Measurements from ENCODE around the gene KCNAB2. TPM values are rescaled to one million over a fixed set of nuclear protein-coding genes. Genes with fewer than 3 reads are reported as not detected.

The KCNAB2 gene
- total RNA-seq, 1 donor from 2014 or later: 3.3 TPM

DNA sequence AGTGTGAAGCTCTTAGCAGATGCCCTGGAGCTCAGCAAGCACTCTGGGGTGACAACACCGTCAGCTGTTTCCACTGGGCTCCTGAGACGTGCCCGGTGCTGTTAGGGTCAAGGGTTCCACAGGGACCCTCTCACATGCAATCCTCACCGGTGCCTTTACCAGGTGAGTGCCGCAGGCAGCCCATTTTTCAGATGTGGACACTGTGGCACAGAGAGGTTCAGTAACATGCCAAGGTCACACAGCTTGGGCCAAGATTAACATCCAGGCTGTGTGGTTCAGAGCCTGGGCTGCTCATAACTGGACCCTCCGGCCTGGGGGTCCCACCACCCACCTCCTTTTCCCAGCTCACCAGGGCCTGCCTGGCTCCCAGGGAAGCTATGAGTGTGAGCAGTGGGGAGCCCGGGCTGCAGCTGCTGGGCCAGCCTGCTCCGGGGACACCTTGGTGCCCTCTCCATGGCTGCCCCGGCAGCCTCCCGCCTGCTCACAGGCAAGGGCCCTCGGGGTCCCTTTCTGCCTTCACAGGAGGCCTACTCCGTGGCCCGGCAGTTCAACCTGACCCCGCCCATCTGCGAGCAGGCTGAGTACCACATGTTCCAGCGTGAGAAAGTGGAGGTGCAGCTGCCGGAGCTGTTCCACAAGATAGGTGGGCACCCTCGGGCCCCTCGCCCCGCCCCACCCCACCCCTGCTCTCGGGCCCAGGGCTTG lies 49.3 kb downstream of the KCNAB2 start:
- TF ChIP-seq CTCF (conservative IDR thresholded peaks at IDR 0.05; ENCODE audit: low read depth, low read length): no peak

GRCh38 chr1:6095511-6096242 lies 50.0 kb downstream of the KCNAB2 start:
- no peak for DNase-seq (ENCODE audit: low read depth)
- no peak overlapping the region for H3K4me3 ChIP-seq (ENCODE audit: low read depth, low read length)
- TF ChIP-seq CTCF (conservative IDR thresholded peaks at IDR 0.05; ENCODE audit: low read depth, low read length): no peak

More for the DNA sequence above, 49.3 kb downstream of the KCNAB2 start:
- no peak overlapping the region for H3K4me3 ChIP-seq (ENCODE audit: low read depth, low read length)
- DNase-seq (ENCODE audit: low read depth): no peak

- no peak for DNase-seq (ENCODE audit: low read depth)
- no peak overlapping the region for H3K4me3 ChIP-seq (ENCODE audit: low read depth, low read length)
- no peak for TF ChIP-seq CTCF (conservative IDR thresholded peaks at IDR 0.05; ENCODE audit: low read depth, low read length)
These were observed 50.8 kb downstream of the KCNAB2 start for GRCh38 chr1:6096243-6097116.

DNA sequence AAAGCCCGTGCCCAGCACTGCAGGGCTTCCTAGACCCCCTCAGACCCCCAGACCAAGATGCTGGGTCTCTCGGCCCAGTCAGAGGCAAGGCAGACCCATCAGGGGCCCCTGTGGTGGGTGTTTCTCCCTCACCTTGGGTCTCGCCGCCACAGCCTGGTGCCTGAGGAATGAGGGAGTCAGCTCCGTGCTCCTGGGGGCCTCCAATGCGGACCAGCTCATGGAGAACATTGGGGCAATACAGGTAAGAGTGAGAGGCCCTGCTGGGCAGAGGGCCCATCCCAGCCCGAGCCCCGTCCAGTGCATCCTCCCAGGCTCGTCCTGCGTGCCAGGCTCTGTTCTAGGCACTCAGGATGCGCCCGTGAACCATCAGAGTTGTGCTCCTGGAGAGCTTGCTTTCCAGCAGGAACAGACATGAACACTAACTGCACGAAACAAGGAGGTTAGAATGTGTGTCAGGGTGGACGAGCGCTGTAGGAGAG lies 51.5 kb downstream of the KCNAB2 start:
- DNase-seq (ENCODE audit: low read depth): no peak
- TF ChIP-seq CTCF (conservative IDR thresholded peaks at IDR 0.05; ENCODE audit: low read depth, low read length): no peak
- no peak overlapping the region for H3K4me3 ChIP-seq (ENCODE audit: low read depth, low read length)

DNA sequence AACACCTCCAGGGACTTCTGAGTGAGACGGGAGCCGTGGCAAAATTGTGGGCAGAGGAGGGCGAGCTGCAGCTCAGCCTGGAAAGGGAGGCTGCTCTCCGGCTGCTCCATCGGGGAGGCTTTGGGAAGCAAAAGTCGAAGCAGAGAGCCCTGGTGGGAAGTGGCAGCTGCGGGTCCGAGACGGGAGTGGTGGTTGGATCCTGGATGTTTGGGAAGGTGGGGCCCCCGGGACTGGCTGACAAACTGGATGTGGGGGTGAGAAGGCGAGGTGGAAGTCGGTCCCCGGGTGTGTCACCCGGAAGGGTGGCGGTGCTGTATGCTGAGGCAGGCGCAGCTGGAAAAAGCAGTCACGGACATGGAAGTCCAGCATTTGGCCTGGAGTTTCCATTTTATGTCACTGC lies 52.1 kb downstream of the KCNAB2 start:
- no peak for DNase-seq (ENCODE audit: low read depth)
- no peak for TF ChIP-seq CTCF (conservative IDR thresholded peaks at IDR 0.05; ENCODE audit: low read depth, low read length)
- H3K4me3 ChIP-seq (ENCODE audit: low read depth, low read length): no peak overlapping the region

DNA sequence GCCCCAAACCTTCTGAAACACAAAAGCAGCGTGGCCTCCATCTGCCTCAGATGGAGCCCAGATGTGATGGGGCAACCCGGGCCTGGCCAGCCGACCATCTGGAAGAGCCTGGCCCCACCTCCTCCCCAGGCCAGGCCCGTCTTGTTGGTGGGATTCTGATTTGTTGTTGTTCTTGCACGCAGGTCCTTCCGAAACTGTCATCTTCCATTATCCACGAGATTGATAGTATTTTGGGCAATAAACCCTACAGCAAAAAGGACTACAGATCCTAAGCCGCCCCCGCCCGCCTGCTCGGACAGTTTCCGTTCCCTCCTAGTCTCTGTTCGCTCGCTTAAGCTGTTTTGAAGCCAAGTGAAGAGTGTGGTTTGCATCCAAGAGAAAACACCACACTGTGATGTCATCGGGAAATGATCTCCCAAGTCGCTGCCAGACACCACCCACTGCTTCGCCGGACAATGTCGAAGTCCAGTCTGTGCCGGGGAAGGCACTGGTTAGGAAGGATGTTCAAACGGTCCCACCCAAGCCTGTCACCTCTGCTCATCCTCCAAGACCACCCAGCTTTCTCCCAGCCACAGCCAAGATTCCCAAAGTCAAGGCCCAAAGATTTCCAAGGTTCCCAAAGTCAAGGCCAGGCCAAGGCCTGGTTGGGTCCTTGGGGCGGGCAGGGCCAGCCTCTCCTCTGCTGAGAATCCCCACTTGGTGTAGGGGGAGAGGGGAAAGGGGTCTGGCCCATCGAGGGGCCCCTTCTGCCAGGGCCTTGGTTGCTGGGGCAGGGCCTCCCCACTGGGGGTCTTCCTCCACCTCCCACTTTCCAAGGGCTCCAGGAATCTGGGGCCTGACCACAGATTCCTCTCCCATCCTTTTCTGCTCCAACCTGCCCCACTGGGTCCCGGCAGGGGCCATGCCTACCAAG lies 52.9 kb downstream of the KCNAB2 start:
- no peak for DNase-seq (ENCODE audit: low read depth)
- no peak overlapping the region for H3K4me3 ChIP-seq (ENCODE audit: low read depth, low read length)
- TF ChIP-seq CTCF (conservative IDR thresholded peaks at IDR 0.05; ENCODE audit: low read depth, low read length): no peak

Data from epithelial cell of proximal tubule (primary cell).